ENCODE data around the gene TADA2B. TPM values are rescaled to one million over a fixed set of nuclear protein-coding genes. Genes with fewer than 3 reads are reported as not detected.

The TADA2B gene
- polyA plus RNA-seq, 2 of the 4 experiments (the other 2 are of a cell fraction): 6.7 to 10.8 TPM

DNA sequence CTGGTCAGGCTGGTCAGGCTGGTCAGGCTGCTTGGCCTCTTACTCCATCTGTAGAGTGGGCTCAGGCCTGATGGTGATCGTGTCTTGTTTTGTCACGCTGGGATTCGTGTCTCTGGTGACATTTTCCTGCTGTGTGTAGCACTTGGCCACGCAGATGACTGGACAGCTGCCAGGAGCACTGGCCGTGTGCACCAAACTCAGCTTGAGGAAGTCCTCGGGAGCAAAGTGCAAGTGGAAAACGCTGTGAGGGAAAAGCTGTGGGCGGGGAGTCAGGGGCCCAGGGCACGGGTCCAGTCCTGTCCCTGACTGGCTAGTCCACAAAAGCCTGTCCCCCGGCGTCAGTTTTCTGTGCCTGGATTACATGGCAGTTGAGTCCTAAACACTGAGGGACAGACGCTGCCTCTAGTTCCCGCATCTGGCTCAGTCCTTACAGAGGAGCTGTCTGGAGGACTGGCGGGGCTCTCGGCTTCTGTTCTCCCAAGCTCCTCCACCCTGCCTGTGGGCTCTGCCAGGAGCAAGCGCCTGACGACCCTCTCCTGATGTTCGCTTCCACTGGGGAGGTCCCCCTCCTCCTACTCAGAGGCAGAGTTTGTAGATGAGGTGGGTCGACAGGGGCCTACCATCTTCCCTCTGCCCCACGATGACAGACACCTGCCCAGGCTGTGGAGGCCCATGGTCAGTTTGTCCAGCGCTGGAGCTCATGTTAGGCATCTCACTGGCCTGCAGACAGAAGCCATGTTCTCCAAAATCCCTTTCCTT lies 60.6 kb downstream of the TADA2B start (continued):
- TF ChIP-seq, protein P1, sequence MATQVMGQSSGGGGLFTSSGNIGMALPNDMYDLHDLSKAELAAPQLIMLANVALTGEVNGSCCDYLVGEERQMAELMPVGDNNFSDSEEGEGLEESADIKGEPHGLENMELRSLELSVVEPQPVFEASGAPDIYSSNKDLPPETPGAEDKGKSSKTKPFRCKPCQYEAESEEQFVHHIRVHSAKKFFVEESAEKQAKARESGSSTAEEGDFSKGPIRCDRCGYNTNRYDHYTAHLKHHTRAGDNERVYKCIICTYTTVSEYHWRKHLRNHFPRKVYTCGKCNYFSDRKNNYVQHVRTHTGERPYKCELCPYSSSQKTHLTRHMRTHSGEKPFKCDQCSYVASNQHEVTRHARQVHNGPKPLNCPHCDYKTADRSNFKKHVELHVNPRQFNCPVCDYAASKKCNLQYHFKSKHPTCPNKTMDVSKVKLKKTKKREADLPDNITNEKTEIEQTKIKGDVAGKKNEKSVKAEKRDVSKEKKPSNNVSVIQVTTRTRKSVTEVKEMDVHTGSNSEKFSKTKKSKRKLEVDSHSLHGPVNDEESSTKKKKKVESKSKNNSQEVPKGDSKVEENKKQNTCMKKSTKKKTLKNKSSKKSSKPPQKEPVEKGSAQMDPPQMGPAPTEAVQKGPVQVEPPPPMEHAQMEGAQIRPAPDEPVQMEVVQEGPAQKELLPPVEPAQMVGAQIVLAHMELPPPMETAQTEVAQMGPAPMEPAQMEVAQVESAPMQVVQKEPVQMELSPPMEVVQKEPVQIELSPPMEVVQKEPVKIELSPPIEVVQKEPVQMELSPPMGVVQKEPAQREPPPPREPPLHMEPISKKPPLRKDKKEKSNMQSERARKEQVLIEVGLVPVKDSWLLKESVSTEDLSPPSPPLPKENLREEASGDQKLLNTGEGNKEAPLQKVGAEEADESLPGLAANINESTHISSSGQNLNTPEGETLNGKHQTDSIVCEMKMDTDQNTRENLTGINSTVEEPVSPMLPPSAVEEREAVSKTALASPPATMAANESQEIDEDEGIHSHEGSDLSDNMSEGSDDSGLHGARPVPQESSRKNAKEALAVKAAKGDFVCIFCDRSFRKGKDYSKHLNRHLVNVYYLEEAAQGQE (IDR thresholded peaks at IDR 0.05): no peak
- TF ChIP-seq FOSB (CRISPR knock-in tag; IDR thresholded peaks at IDR 0.05): no peak
- no peak for TF ChIP-seq MAZ (IDR thresholded peaks at IDR 0.05; ENCODE audit: borderline replicate concordance, low read depth, low read length)
- no peak for TF ChIP-seq RARB (CRISPR knock-in tag; IDR thresholded peaks at IDR 0.05)
- TF ChIP-seq HOXB13 (CRISPR knock-in tag; IDR thresholded peaks at IDR 0.05; ENCODE audit: low read depth): no peak
- no peak for TF ChIP-seq POLR2AphosphoS2 (conservative IDR thresholded peaks at IDR 0.05; ENCODE audit: low read length)

DNA sequence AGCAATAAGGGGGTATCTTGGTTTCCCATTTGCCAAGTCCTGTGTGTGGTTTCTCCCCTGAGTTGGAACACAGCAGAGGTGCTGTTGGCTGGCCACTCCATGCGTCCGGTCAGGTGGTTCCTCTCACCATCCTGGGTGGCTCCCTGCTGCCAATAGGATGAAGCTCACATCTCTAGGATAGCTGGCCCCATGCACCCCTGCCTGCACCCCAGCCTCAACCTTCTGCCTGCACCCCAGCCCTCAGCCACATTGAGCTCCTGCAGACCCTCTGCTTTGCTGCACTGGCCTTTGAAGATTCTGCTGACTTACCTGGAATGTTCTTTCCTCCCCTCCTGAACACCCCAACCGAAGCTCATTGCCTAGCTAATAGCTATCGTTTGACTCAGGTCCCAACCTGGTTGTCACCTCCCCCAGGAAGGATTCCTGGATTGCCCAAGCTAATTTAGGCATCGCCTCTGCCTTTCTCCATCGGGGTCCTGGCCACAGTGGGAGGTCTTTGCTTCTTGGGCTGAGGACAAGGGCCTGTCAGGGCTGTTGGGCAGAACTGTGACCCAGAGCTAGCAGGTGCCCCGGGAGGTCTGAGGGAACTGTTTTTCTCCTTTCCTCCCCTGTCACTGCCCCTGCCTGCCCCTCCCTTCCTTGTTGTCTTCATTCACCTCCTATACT lies 61.3 kb downstream of the TADA2B start:
- FAIRE-seq (no peak), ATAC-seq (no peak), DNase-seq (ENCODE audit: low read depth in 1 of 2, low spot score in 1 of 2) (no peak)
- ChIA-PET POLR2A (no interaction called here), CTCF (interaction anchor here (1.3 kb wide), 1 partner anchor 9 kb away, joined by 3 read pairs; no protein-coding TSS in a partner anchor)
- H3K4me1 ChIP-seq: peaks cover 16% of the 10 kb centered on the region
- H3K4me2 ChIP-seq: no peak overlapping the region; the same call in 2 of the 3 replicates
- no peak overlapping the region for H3K4me3 ChIP-seq
- H3K9me3 ChIP-seq: no peaks in the 10 kb centered on the region
- H3K27ac ChIP-seq: peak overlapping the region in 1 of 2 experiments; percentile 58; a peak in 2 of 6 replicates
- TF ChIP-seq FOSB (CRISPR knock-in tag; IDR thresholded peaks at IDR 0.05) (no peak), ZFP36 (IDR thresholded peaks at IDR 0.05; ENCODE audit: borderline replicate concordance, partially characterized antibody) (peak; percentile 75)
- WGBS (ENCODE audit: missing lambda C conversion rate): 95% methylated on average over 7 of the region's 7 CpGs

DNA sequence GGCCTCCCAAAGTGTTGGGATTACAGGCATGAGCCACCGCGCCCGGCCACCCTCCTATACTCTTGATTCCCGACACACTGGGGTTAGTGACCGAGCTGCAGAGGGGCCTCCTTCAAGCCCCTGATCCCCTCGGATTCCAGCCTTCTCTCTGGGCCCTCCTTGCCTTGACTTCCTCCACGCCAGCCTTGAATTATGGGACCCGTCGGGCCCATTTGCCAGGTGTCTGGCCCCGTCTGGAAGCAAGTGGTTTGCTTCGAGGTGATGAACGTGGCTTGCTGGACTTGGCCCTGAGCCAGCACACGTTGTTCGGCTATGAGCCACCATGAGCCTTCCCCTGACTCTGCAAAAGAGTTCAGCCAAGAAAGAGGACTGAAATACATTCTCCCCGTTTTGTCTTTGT lies 62.1 kb downstream of the TADA2B start:
- Histone ChIP-seq H3K4me1 (peaks cover 16% of the 10 kb centered on the region), H3K9me3 (no peaks in the 10 kb centered on the region), H3K27ac (no peak overlapping the region), H3K4me3 (no peak overlapping the region), H3K4me2 (no peak overlapping the region)
- TF ChIP-seq ZSCAN20 (CRISPR knock-in tag; IDR thresholded peaks at IDR 0.05): no peak
- no peak for TF ChIP-seq ZC3H11A (IDR thresholded peaks at IDR 0.05)
- TF ChIP-seq, protein P2, sequence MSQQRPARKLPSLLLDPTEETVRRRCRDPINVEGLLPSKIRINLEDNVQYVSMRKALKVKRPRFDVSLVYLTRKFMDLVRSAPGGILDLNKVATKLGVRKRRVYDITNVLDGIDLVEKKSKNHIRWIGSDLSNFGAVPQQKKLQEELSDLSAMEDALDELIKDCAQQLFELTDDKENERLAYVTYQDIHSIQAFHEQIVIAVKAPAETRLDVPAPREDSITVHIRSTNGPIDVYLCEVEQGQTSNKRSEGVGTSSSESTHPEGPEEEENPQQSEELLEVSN (IDR thresholded peaks at IDR 0.05; ENCODE audit: borderline replicate concordance, low read depth): no peak
- TF ChIP-seq CEBPB (IDR thresholded peaks at IDR 0.05): no peak
- TF ChIP-seq SMC3 (IDR thresholded peaks at IDR 0.05): no peak
- TF ChIP-seq HOXA7 (CRISPR knock-in tag; IDR thresholded peaks at IDR 0.05): no peak
- TF ChIP-seq MAFK (IDR thresholded peaks at IDR 0.05; ENCODE audit: partially characterized antibody): no peak
- no peak for TF ChIP-seq TP53 (CRISPR knock-in tag; IDR thresholded peaks at IDR 0.05)
- TF ChIP-seq EP300 (IDR thresholded peaks at IDR 0.05): no peak
- TF ChIP-seq, protein P3, sequence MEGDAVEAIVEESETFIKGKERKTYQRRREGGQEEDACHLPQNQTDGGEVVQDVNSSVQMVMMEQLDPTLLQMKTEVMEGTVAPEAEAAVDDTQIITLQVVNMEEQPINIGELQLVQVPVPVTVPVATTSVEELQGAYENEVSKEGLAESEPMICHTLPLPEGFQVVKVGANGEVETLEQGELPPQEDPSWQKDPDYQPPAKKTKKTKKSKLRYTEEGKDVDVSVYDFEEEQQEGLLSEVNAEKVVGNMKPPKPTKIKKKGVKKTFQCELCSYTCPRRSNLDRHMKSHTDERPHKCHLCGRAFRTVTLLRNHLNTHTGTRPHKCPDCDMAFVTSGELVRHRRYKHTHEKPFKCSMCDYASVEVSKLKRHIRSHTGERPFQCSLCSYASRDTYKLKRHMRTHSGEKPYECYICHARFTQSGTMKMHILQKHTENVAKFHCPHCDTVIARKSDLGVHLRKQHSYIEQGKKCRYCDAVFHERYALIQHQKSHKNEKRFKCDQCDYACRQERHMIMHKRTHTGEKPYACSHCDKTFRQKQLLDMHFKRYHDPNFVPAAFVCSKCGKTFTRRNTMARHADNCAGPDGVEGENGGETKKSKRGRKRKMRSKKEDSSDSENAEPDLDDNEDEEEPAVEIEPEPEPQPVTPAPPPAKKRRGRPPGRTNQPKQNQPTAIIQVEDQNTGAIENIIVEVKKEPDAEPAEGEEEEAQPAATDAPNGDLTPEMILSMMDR (IDR thresholded peaks at IDR 0.05): no peak
- TF ChIP-seq, protein P4, sequence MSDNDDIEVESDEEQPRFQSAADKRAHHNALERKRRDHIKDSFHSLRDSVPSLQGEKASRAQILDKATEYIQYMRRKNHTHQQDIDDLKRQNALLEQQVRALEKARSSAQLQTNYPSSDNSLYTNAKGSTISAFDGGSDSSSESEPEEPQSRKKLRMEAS (IDR thresholded peaks at IDR 0.05): no peak
- TF ChIP-seq PHF8 (IDR thresholded peaks at IDR 0.05; ENCODE audit: borderline replicate concordance, low read depth): no peak
- TF ChIP-seq NPAS2 (CRISPR knock-in tag; IDR thresholded peaks at IDR 0.05; ENCODE audit: borderline replicate concordance): no peak
- no peak for DNase-seq (ENCODE audit: low read depth in 1 of 2, low spot score in 1 of 2)
- ChIA-PET POLR2A (no interaction called here), CTCF (no interaction called here)
- FAIRE-seq: no peak
- ATAC-seq: no peak
- 73% methylated on average over 8 of the region's 15 CpGs for WGBS (ENCODE audit: missing lambda C conversion rate)

Measured in A549 (cell line).